Ectodermal cell (in vitro differentiated cells): ENCODE data around the gene GDF9.

Source experiments
- H3K27ac ChIP-seq: 2 replicates; pipeline ENCODE4 v1.7.0; 2013; ENCODE audit warnings: mild to moderate bottlenecking, low read depth, low read length; ENCODE audit not compliant: insufficient read depth, poor library complexity, severe bottlenecking
- H3K27me3 ChIP-seq: 2 replicates; pipeline ENCODE4 v1.7.0; 2013; ENCODE audit warnings: mild to moderate bottlenecking, low read length; ENCODE audit not compliant: insufficient read depth, control insufficient read depth, poor library complexity, severe bottlenecking
- H3K36me3 ChIP-seq: one replicate; pipeline ENCODE4 v1.7.0; 2013; ENCODE audit warnings: low read length; ENCODE audit not compliant: control insufficient read depth, insufficient read depth
- H3K4me1 ChIP-seq: one replicate; pipeline ENCODE4 v1.7.0; 2013; ENCODE audit warnings: low read length; ENCODE audit not compliant: control insufficient read depth, insufficient read depth
- H3K4me3 ChIP-seq: 2 replicates; pipeline ENCODE4 v1.7.0; 2013; ENCODE audit warnings: low read depth, low read length, control low read depth; ENCODE audit not compliant: insufficient read depth
- H3K9me3 ChIP-seq: 2 replicates; pipeline ENCODE4 v1.7.0; 2013; ENCODE audit warnings: mild to moderate bottlenecking, low read length, moderate library complexity; ENCODE audit not compliant: control insufficient read depth
- WGBS, 2 experiments: methylation state at CpG; one replicate each; pipeline ENCODE4 v1.1.7; 2013; ENCODE audit warnings: missing lambda C conversion rate in 2 of 2; 5-methylcytosine and 5-hydroxymethylcytosine counted together

GDF9 gene

GRCh38 chr5:132828846-132829494, 37.3 kb downstream of the GDF9 start:
- Histone ChIP-seq H3K36me3 (no peaks in the 10 kb centered on the region), H3K27me3 (peaks cover 95% of the 10 kb centered on the region), H3K9me3 (no peaks in the 10 kb centered on the region), H3K27ac (no peak overlapping the region), H3K4me1 (no peaks in the 10 kb centered on the region), H3K4me3 (no peak overlapping the region)
- 84 to 91% methylated on average over 4 of the region's 4 CpGs for WGBS, 2 experiments

DNA sequence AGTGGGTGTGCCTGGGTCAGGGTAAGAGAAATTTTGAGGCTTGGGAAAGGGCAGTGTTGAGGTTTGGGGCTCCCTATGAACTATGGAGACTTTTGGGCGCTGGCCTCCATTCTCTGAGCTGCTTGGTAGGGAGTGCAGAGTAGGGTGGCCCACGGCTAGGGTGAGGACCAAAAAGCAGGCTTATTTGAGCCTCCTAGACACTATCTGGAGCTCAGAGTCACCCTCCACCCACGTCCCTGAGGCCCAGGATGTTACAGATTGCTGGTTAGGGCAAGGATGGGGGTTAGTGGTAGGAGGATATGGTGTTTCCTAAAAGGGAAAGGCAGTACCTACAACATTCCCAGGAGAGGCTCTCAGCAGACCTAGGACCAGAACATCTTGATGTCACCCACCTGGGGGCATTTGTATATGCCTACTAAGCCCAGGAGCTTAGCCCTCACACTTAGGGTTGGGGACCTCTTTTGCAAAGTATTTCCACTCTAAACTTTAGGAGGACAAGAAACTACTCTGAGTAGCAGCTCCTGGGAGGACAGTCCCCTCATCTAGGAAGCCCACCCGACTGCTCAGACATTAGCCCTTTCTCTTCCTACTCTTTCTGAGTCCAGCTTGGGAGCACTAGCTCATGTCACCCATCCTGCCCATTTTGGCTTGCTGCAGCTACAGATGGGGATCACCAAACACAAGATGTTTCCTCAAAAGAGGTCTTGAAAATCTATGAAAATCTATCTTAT, 38.2 kb downstream of the GDF9 start:
- H3K36me3 ChIP-seq = no peaks in the 10 kb centered on the region
- no peak overlapping the region for H3K27ac ChIP-seq
- no peak overlapping the region for H3K4me3 ChIP-seq
- no peaks in the 10 kb centered on the region for H3K4me1 ChIP-seq
- peaks cover 99% of the 10 kb centered on the region for H3K27me3 ChIP-seq
- 87 to 89% methylated on average over 4 of the region's 4 CpGs for WGBS, 2 experiments
- H3K9me3 ChIP-seq = no peaks in the 10 kb centered on the region

DNA sequence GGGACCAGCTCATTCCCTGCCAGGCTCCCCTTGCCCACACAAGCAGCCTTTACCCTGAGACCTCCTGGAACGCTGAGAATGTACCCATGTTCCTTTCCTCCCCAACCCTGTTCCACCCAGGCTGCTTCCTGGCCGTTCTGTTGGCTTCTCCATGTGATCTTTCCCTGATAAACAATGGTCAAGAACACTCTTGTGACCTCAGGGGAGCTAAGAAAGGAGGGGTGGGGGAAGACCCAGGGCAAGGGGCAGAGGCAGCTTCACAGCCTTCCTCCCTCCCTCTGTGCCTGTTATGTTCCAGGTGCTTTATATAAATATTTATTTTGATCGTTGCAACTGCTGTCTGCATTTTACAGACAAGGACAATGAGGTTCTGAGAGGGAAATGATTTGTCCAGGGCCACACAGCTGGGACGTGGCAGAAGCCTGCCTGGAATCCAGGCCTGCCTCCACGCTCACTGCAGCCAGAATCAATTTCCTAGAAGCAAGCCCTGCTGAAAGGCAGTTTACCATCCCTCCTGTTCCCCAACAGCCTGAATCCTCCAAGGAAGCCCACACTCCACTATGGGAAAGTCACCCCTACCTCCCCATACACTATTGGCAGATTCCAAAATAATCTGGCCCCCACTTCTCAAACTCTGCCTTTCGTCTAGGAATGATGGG, 39.7 kb downstream of the GDF9 start:
- Histone ChIP-seq H3K9me3 (no peaks in the 10 kb centered on the region), H3K27me3 (peaks cover 100% of the 10 kb centered on the region), H3K4me3 (no peak overlapping the region), H3K4me1 (no peaks in the 10 kb centered on the region), H3K27ac (no peak overlapping the region), H3K36me3 (no peaks in the 10 kb centered on the region)
- 68 to 76% methylated on average over 6 of the region's 6 CpGs for WGBS, 2 experiments

DNA sequence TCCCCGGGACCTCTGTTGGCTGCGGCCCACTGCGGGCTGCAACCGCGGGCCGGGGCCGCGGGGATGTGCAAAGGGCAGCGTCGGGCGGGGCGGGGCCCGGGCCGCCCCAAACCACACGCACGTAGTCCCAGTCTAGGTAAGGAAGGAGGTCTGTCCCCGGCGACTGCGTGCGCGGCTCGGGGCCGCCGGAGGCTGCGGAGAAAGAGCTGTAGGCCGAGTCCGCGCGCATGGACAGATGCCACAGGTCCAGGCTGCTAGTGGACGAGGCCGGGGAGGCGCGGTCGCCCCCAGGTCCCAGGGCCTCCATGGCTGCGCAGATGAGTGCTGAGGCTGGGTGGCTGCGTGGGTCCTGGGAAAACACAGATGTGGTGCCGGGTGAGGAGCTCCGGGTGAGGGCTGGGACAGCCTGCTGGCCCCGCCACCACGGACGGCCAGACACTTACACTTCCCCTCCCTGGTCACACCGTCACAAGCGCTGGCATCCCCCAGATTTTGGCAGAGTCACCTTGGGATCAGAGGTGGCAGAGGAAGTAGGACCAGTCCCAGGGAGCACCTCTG, 40.4 kb downstream of the GDF9 start:
- 11 to 12% methylated on average over 43 of the region's 43 CpGs for WGBS, 2 experiments
- no peaks in the 10 kb centered on the region for H3K36me3 ChIP-seq
- no peaks in the 10 kb centered on the region for H3K4me1 ChIP-seq
- H3K4me3 ChIP-seq = peak overlapping the region; percentile 26
- H3K9me3 ChIP-seq = no peaks in the 10 kb centered on the region
- peaks cover 100% of the 10 kb centered on the region for H3K27me3 ChIP-seq
- no peak overlapping the region for H3K27ac ChIP-seq

DNA sequence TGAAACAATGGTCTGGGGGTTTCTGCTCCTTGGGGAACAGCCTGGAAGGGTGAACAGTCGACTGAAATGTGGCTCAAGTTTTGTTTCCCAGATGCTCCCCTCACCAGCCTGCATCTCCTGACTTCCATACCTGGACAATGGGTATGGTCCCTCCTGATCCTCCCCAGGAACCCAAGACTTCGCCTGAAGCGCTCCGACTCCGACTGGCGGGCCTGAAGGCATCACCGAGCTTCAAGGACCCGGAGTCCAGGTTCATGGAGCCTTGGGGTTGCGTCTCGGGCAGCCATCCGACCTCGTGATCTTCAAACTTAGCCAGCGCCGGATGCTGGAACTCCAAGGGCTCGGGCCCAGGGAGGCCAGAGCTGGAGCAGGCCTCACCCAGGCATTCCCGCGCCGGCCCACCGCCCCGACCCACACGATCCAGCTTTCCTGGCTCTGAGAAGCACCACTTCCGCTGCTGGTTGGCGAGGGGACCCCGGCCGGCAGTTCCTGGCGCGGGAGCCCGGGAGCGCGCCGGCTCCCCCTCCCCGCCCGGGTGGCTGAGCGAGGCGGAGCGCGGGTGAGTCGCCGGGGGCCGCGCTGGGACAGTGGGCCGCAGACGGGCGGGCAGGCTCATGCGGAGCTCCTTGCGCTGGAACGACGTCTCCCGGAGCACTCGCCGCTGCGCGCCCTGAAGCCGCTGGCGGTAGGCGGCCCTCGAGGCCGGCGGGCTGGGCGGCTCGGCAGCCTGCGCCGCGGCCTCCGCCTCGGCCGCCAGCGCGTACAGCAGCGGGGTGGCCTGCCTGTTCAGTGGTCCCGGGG, 41.0 kb downstream of the GDF9 start:
- Histone ChIP-seq H3K27me3 (peaks cover 100% of the 10 kb centered on the region), H3K4me1 (no peaks in the 10 kb centered on the region), H3K9me3 (no peaks in the 10 kb centered on the region), H3K4me3 (peak overlapping the region; percentile 26), H3K36me3 (no peaks in the 10 kb centered on the region), H3K27ac (no peak overlapping the region)
- WGBS, 2 experiments = 18% methylated on average over 71 of the region's 71 CpGs

- peaks cover 92% of the 10 kb centered on the region for H3K27me3 ChIP-seq
- no peak overlapping the region for H3K4me3 ChIP-seq
- H3K4me1 ChIP-seq = no peaks in the 10 kb centered on the region
- no peaks in the 10 kb centered on the region for H3K9me3 ChIP-seq
- no peak overlapping the region for H3K27ac ChIP-seq
- no peaks in the 10 kb centered on the region for H3K36me3 ChIP-seq
- WGBS, 2 experiments = 93% methylated on average over 3 of the region's 3 CpGs
Measured at GRCh38 chr5:132824426-132824825, 41.8 kb downstream of the GDF9 start.

DNA sequence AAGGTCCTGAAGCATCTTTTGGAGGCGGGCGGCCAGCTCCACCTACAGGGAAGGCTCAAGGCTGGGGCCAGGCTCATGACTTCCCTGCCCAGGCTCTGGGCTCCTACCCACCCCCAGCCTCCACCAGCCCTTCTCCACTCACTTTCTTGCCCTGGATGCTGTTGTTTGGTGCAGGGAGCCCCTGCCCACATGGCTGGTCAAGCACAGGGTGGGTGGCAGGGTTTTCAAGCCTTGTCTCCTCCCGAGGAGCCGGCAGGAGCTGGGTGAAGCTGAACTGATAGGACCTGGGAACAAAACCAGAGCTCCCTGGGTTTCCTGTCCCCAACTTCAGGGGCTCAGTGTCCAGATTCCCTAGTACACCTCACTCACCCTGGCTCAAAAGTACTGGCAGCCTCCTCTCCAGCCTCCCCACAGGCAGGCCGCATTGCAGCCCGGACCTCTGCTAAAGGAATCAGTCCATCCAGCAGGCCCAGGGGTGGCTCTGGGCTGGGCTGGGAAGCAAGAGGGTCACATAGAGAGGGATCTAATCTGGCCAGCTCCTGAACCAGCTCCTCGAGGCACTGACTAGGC, 42.7 kb downstream of the GDF9 start:
- 72 to 73% methylated on average over 7 of the region's 7 CpGs for WGBS, 2 experiments
- Histone ChIP-seq H3K36me3 (no peaks in the 10 kb centered on the region), H3K4me1 (no peaks in the 10 kb centered on the region), H3K9me3 (no peaks in the 10 kb centered on the region), H3K27ac (no peak overlapping the region), H3K4me3 (peak overlapping the region; percentile 28), H3K27me3 (peaks cover 89% of the 10 kb centered on the region)

GRCh38 chr5:132822650-132823480, 43.4 kb downstream of the GDF9 start:
- H3K4me1 ChIP-seq = no peaks in the 10 kb centered on the region
- H3K27ac ChIP-seq = no peak overlapping the region
- 16% methylated on average over 68 of the region's 68 CpGs for WGBS, 2 experiments
- peaks cover 85% of the 10 kb centered on the region for H3K27me3 ChIP-seq
- no peaks in the 10 kb centered on the region for H3K36me3 ChIP-seq
- H3K4me3 ChIP-seq = peak overlapping the region; percentile 28
- H3K9me3 ChIP-seq = no peaks in the 10 kb centered on the region

GRCh38 chr5:132821791-132822190, 44.5 kb downstream of the GDF9 start:
- 91 to 92% methylated on average over 1 of the region's 1 CpG for WGBS, 2 experiments
- H3K4me1 ChIP-seq = no peaks in the 10 kb centered on the region
- no peaks in the 10 kb centered on the region for H3K36me3 ChIP-seq
- no peaks in the 10 kb centered on the region for H3K9me3 ChIP-seq
- peaks cover 85% of the 10 kb centered on the region for H3K27me3 ChIP-seq
- no peak overlapping the region for H3K4me3 ChIP-seq
- H3K27ac ChIP-seq = no peak overlapping the region
